ENCODE data around the gene RNH1.

The RNH1 gene

DNA sequence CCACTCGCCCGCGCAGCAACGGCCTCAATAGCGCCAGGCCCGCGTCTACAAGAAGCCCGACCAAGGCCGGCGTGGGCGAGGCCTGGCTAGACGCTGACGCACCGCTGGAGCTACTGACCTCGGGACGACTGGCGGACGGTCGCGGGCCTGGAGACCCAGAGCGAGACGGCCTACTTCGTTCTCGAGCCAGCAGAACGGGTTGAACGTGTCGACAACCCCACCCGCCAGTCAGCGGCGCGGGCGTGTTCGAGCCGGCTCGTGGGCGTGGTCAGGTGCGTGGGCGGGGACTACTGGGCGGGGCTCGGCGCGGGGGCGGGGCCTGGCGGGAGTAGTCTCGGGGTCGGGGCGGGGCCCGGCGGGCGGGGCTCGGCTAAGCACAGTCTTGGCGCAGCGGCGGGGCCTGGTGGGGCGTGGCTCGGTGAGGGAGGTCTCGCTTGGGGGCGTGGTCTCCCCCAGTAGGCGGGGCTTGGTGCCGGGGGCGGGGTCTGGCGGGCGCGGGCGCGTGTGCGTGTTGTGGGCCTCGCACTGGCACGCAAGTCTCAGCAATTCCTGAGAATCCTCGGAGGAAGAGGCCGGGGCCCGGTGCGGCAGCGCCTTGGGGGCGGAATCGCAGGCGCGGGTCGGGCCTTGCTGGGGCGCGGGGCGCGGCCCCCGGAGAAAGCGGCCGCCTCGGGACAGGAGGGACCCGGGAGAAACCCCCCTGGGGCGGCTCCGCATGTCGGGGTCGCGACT is at the start of gene RNH1:
RNH1 (minus strand) TSS at position 248 of the 732 bp plus-strand sequence. CDS start 5,080 bp downstream, outside the sequence.
- peak; percentile 88 for DNase-seq (ENCODE audit: low read depth)

DNA sequence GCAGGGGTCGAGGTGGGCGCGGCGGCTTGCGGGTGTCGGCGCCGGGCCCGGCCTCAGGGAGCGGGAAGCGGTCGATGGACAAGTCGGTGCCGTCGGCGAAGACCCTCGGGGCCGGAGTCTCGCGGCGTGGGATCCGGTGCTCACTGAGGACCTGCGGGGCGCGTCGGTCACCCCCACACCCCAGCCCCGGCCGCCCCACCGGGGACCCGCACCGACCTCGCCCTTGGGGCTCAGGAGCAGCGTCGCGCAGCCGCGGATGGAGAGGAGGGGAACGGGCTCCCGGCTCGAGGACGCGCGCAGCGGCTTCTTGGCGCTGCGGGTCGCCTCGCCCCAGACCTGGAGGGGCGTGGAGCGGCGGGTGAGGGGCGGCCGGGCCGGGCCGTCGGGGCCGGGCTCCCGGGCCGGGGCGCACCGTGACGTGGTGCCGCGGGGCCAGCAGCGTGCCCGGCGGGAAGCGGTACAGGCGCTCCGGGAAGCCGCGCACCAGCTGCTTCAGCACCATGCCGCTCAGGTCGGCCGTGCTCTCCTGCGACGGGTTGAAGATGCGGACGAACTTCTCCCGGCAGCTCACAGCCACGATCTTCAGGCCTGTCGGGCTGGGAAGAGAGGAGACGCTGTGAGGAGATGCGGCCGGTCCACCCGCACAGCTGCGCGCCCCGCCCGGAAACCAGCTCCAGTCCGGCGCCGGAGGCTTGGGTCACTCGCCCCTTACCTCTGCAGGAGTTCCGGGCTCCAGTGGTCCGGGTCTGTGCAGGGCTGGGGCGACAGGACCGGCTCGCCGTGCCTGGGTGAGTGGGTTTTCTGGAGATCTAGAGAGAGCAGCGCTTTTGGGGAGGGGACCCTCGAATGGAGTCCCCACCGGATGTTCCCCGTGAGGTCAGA is 49.0 kb upstream of the RNH1 start:
- no peak for DNase-seq (ENCODE audit: low read depth)

DNA sequence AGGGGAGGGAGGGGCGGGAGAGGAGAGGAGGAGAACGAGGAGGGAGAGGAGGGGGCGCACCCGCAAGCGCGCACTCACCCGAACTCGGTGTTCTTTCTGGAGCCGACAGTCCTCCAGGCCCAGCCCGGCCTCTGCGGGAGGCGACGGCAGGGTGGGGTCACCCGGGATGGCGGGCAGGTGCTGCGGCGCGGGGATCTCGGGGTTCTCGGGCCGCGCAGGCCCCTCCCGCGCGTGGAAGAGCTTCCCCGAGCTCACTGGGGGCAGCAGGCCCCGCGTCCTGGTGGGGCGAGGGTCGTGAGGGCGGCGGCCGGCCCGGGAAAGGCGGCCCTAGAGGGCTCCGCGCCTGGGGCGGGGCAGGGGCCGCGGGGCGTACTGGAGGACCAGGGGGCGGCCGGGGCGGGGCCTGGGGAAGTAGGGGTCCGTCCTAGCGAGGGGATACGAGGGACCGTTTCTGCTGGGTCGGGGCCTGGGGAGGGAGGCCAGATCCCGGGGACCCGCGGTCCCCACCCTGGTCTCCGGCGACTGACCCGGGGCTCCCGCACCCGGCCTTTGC is 48.3 kb upstream of the RNH1 start:
- no peak for DNase-seq (ENCODE audit: low read depth)

- no peak for DNase-seq (ENCODE audit: low read depth)
Observed at GRCh38 chr11:554428-555226, 47.6 kb upstream of the RNH1 start.

GRCh38 chr11:553988-554340 is 46.9 kb upstream of the RNH1 start:
- DNase-seq (ENCODE audit: low read depth) = no peak

DNA sequence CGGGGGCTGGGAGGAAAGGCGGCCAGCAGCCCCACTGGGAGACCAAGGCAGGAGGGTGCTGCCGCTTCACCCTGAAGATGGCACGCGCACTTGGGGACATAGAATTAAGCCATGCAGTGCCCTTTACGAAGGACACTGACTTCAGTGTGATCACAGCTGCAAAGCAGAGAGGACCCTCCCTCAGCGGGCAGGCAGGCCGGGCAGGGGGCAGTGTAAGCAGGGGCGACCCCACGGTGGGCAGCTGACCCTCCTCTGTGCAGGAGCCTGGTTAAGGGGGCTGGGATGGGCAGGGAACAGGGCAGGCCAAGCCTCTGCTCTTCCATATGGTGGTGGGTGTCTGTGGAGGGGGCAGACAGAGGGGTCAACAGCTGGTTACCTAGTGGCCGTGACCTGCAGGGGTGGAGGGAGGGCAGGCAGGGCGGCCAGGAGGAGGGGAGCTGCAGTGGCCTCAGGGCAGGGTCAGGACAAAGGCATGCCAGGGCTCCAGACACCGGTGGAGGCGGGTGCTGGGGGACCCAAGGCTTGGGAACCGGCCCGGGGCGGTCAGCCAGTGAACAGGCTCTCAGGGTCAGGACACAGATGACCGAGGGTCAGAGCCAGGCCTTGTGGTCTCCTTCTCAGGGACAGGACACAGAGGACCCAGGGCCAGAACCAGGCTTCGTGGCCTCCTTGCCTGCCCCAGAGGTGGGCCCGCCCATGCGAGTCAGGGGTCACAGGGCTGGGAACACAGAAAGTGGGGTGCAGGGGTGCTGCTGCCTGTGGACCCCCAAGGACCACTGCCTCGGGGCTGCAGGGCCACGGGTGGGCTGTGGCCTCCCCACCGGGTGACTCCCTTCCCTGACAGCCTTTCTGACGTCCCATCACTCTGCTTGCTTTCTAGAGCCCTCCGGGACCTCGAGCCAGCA is 46.3 kb upstream of the RNH1 start:
- DNase-seq (ENCODE audit: low read depth) = no peak

DNA sequence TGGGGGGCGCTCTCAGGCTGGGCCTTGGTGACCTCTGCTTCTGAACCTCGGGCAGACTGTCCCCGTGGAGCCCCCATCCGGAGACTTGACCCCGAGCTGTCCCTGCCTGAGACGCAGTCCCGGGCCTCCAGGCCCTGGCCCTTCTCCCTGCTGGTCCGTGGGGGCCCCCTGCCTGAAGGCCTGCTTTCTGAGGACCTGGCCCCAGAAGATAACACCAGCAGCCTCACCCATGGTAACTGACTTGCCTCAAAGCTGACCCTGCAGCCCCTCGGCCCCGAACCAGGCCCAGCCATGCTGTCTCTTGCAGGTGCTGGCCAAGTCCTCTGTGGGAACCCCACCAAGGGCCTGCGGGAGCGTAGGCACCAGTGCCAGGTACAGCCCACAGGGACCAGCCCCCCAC is 44.6 kb upstream of the RNH1 start:
- DNase-seq (ENCODE audit: low read depth) = no peak

- DNase-seq (ENCODE audit: low read depth) = no peak
Observed at GRCh38 chr11:551131-551530, 44.1 kb upstream of the RNH1 start.

- DNase-seq (ENCODE audit: low read depth) = no peak
Observed at GRCh38 chr11:550746-551085, 43.7 kb upstream of the RNH1 start.

DNA sequence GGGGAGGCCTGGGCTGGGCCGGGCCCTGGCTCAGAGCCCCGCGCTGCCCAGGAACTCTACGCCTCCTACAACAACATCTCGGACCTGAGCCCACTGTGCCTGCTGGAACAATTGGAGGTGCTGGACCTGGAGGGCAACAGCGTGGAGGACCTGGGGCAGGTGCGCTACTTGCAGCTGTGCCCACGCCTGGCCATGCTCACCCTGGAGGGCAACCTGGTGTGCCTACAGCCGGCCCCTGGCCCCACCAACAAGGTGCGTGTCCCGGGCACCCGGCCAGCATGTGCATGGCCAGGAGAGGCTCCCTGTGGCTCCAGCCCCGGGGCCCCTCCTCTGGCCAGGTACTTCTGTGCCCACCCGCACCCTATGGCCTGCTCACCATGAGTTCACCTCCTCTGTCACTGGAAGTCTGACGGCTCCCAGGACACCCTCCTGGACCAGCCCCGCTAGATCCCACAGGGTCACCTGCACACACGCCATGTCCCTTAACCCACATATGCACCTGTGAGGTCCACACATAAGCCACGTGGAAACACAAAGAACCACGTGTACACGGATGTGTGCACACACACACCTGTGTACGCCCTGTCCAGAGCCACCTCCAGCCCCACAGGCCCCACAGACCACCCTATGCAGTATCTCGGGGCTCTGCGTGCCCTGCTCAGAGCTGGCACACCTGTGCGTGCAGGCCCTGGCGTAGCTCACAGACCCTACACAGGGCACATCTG is 43.1 kb upstream of the RNH1 start:
- no peak for DNase-seq (ENCODE audit: low read depth)

GRCh38 chr11:548700-549603 is 41.9 kb upstream of the RNH1 start:
- DNase-seq (ENCODE audit: low read depth) = peak; percentile 16

DNA sequence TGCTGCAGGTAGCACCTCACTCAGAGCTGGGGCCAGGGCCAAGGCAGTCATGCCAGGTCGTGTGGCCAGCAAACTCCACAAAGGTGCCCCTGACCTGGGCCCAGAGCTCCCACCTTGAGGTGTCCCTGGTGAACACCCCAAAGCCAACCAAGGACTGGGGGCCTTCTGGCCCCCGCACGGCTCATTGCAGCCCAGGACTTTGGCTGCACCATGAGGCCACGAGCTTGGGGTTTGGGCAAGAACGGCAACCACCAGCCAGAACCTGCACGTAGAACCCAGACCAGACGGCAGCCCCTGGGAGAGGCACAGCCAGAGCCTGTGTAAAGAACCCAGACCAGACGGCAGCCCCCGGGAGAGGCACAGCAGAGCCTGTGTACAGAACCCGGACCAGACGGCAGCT is 38.1 kb upstream of the RNH1 start:
- DNase-seq (ENCODE audit: low read depth) = no peak

- DNase-seq (ENCODE audit: low read depth) = no peak
Observed at GRCh38 chr11:544817-545166, 37.8 kb upstream of the RNH1 start.

DNA sequence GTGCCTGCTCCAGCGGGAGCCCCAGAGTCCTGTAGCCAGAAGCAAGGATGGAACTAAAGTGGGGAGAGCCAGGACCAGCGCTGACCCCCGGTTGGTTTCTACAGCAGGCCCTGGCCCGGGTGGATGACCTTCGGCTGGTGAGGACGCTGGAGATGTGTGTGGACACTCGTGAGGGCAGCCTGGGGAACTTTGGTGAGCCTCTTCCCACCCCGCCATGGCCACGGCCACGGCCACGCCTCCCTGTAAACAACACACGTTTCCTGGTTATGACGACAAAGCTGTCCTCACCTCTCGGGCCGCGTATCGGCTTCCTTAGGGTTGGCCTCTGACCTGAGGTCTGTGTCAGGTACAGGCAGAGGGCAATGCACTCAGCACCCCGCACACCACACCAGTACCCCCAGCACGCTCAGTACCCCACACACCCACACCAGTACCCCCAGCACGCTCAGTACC is 34.4 kb upstream of the RNH1 start:
- DNase-seq (ENCODE audit: low read depth) = no peak

- no peak for DNase-seq (ENCODE audit: low read depth)
Observed at GRCh38 chr11:540583-541432, 33.8 kb upstream of the RNH1 start.

GRCh38 chr11:539971-540481 is 33.0 kb upstream of the RNH1 start:
- DNase-seq (ENCODE audit: low read depth) = no peak

- no peak for DNase-seq (ENCODE audit: low read depth)
Observed at GRCh38 chr11:538431-539051, 31.5 kb upstream of the RNH1 start.
